Neural crest cell (in vitro differentiated cells): Measurements from ENCODE around the gene SRPX2. TPM values are rescaled to one million over a fixed set of nuclear protein-coding genes. Genes with fewer than 3 reads are reported as not detected.

Experiments
- DNase-seq: peaks from one replicate; pipeline ENCODE4 v3.0.0; 2021; ENCODE audit warnings: low read depth, mixed read lengths, low spot score
- H3K27ac Mint-ChIP-seq: one replicate; pipeline ENCODE4 v1.8.0; 2021; ENCODE audit warnings: mild to moderate bottlenecking, mixed read lengths; ENCODE audit not compliant: unreplicated experiment
- H3K27me3 Mint-ChIP-seq: 2 replicates; pipeline ENCODE4 v1.8.0; 2021; ENCODE audit warnings: low read depth, mild to moderate bottlenecking, mixed read lengths
- H3K36me3 Mint-ChIP-seq: 2 replicates; pipeline ENCODE4 v1.8.0; 2021; ENCODE audit warnings: low read depth, mild to moderate bottlenecking, mixed read lengths
- H3K4me1 Mint-ChIP-seq: 2 replicates; pipeline ENCODE4 v1.8.0; 2021; ENCODE audit warnings: mixed read lengths
- H3K4me3 Mint-ChIP-seq: one replicate; pipeline ENCODE4 v1.8.0; 2021; ENCODE audit warnings: mild to moderate bottlenecking, mixed read lengths
- H3K9me3 Mint-ChIP-seq: 2 replicates; pipeline ENCODE4 v1.8.0; 2021; ENCODE audit warnings: mixed read lengths
- total RNA-seq: library from RNA; stranded (reverse); gene quantifications from 2 replicates; pipeline ENCODE4 v1.2.1, GENCODE V29; 2021
- TF ChIP-seq, protein P1 (sequence below): fragments of 200-600 bp; sonication (generic); conservative IDR thresholded peaks from 2 replicates; pipeline ENCODE4 v1.5.0; 2021; ENCODE audit warnings: antibody characterized with exemption, mild to moderate bottlenecking

The SRPX2 gene
- total RNA-seq, 1 donor from 2014 or later, result 0.35 TPM

DNA sequence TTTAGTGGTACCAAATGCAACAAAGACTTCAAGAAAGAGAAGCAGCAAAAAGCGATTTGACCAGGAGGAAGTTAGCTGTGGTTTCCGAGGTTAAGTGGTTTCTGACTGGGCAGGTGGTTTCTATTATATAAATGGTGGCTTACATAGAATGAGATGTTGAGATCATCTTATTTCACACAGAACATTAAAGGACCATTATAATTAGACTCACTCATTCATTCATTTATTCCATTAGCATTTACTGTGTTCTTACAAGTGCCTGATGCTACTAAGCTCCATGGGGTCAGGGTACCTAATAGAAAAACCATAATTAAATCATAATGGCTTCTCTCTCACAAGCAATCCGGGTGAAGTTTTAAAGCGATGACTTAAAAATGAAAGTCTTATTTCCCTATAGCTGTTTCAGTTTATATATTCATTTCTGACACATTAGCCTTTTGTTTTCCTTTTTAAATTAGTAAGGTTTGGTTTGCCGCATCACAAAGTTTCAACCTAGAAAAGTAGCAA lies 18.0 kb upstream of the SRPX2 start:
- Mint-ChIP-seq H3K27ac (no peak overlapping the region), H3K9me3 (peaks cover 6% of the 10 kb centered on the region), H3K36me3 (peaks cover 13% of the 10 kb centered on the region), H3K4me1 (peaks cover 14% of the 10 kb centered on the region), H3K4me3 (no peak overlapping the region), H3K27me3 (no peaks in the 10 kb centered on the region)
- TF ChIP-seq, protein P1, sequence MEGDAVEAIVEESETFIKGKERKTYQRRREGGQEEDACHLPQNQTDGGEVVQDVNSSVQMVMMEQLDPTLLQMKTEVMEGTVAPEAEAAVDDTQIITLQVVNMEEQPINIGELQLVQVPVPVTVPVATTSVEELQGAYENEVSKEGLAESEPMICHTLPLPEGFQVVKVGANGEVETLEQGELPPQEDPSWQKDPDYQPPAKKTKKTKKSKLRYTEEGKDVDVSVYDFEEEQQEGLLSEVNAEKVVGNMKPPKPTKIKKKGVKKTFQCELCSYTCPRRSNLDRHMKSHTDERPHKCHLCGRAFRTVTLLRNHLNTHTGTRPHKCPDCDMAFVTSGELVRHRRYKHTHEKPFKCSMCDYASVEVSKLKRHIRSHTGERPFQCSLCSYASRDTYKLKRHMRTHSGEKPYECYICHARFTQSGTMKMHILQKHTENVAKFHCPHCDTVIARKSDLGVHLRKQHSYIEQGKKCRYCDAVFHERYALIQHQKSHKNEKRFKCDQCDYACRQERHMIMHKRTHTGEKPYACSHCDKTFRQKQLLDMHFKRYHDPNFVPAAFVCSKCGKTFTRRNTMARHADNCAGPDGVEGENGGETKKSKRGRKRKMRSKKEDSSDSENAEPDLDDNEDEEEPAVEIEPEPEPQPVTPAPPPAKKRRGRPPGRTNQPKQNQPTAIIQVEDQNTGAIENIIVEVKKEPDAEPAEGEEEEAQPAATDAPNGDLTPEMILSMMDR, result no peak
- DNase-seq, result no peak

- no peak overlapping the region for H3K27ac Mint-ChIP-seq
- peak overlapping the region; percentile 93 for H3K4me3 Mint-ChIP-seq
- H3K36me3 Mint-ChIP-seq, result peaks cover 11% of the 10 kb centered on the region
- peaks cover 3% of the 10 kb centered on the region for H3K9me3 Mint-ChIP-seq
- TF ChIP-seq, protein P1, result no peak
- DNase-seq, result no peak
- H3K4me1 Mint-ChIP-seq, result peaks cover 19% of the 10 kb centered on the region
- no peaks in the 10 kb centered on the region for H3K27me3 Mint-ChIP-seq
Observed at GRCh38 chrX:100635040-100635439, 9.0 kb upstream of the SRPX2 start.

GRCh38 chrX:100635989-100636320 lies 8.0 kb upstream of the SRPX2 start:
- Mint-ChIP-seq H3K4me1 (peaks cover 19% of the 10 kb centered on the region), H3K36me3 (peaks cover 7% of the 10 kb centered on the region), H3K4me3 (peak overlapping the region; percentile 93), H3K27me3 (no peaks in the 10 kb centered on the region), H3K9me3 (peaks cover 3% of the 10 kb centered on the region), H3K27ac (peak overlapping the region; percentile 96)
- TF ChIP-seq, protein P1, result no peak
- DNase-seq, result no peak

DNA sequence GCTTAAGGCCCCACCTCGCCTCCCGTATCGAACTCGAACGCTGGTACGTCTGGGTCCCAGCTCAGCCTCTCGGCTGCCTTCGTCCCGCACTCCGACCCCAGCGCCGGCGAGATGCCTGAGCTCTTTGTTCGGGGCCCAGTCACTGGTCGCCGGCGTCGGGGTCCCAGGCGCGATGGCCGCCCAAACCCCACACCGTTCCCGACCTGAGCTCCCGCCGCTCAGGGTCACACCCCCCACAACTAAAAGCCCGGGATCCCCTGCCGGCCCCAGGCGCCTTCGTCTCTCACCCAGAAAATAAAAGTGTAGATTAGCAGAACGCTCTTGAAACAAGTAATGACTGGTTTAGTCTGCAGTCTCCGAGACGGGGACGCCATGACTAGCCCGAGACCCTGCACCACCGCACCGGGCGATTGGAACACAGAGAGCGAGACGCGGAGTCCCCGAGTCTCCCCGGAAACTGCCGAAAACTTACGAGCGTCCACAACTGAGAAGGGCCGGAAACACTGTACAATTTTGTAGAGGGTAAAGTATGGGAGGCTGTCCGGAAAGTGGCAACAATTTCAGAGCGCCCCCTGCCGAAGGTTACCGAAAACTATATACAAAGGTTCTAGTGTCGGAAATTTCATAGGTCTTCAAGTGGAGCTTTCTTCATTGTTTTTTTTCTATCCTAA lies 7.5 kb upstream of the SRPX2 start, which contains the start of gene TSPAN6:
TSS of gene TSPAN6 (minus strand) at position 486 of the 671 bp plus-strand sequence. CDS start at position 374, 112 bp downstream.
- Mint-ChIP-seq H3K27ac (peak within 1 kb of the TSS; percentile 96), H3K9me3 (peaks cover 4% of the 10 kb centered on the region), H3K27me3 (no peaks in the 10 kb centered on the region), H3K4me3 (peak within 1 kb of the TSS; percentile 93), H3K4me1 (peaks cover 21% of the 10 kb centered on the region), H3K36me3 (peaks cover 7% of the 10 kb centered on the region)
- TF ChIP-seq, protein P1, result peak; percentile 74
- peak; percentile 77 for DNase-seq

GRCh38 chrX:100642290-100642689 lies 1.7 kb upstream of the SRPX2 start:
- no peaks in the 10 kb centered on the region for H3K36me3 Mint-ChIP-seq
- H3K27me3 Mint-ChIP-seq, result no peaks in the 10 kb centered on the region
- peaks cover 12% of the 10 kb centered on the region for H3K4me1 Mint-ChIP-seq
- no peak overlapping the region for H3K27ac Mint-ChIP-seq
- peaks cover 4% of the 10 kb centered on the region for H3K9me3 Mint-ChIP-seq
- TF ChIP-seq, protein P1, result no peak
- H3K4me3 Mint-ChIP-seq, result no peak overlapping the region
- no peak for DNase-seq
